Measurements from ENCODE around the gene PIK3C3. TPM values are rescaled to one million over a fixed set of nuclear protein-coding genes. Genes with fewer than 3 reads are reported as not detected.

PIK3C3 gene
- total RNA-seq, 2 donors from 2014 or later: 51.2 to 72.1 TPM

DNA sequence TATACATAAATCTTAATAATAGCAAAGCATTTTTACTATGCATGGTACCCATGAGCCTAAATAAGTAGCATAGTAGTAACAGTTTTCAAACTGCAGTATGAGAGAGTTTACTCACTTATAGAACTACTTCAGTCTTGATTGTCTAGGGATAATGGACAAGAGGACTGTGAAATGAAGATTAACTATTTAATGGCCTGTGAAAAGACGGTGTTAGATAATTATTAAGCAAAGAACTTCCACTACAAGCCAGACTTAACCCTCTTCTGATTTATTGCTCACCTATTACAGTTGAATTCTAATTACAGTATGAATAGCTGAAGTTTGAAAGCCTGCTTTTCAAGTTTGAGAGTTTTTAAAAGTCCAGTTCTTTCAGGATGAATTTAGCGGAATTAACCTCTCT lies 18.9 kb downstream of the PIK3C3 start:
- H3K4me3 ChIP-seq: no peak overlapping the region
- H3K27ac ChIP-seq: no peak overlapping the region
- no peak for DNase-seq (ENCODE audit: low spot score)
- H3K9me3 ChIP-seq: no peaks in the 10 kb centered on the region
- no peak for ATAC-seq (ENCODE audit: insufficient number of reproducible peaks, low FRiP score, low read depth)
- peaks cover 20% of the 10 kb centered on the region for H3K36me3 ChIP-seq
- TF ChIP-seq, protein P1, sequence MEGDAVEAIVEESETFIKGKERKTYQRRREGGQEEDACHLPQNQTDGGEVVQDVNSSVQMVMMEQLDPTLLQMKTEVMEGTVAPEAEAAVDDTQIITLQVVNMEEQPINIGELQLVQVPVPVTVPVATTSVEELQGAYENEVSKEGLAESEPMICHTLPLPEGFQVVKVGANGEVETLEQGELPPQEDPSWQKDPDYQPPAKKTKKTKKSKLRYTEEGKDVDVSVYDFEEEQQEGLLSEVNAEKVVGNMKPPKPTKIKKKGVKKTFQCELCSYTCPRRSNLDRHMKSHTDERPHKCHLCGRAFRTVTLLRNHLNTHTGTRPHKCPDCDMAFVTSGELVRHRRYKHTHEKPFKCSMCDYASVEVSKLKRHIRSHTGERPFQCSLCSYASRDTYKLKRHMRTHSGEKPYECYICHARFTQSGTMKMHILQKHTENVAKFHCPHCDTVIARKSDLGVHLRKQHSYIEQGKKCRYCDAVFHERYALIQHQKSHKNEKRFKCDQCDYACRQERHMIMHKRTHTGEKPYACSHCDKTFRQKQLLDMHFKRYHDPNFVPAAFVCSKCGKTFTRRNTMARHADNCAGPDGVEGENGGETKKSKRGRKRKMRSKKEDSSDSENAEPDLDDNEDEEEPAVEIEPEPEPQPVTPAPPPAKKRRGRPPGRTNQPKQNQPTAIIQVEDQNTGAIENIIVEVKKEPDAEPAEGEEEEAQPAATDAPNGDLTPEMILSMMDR (IDR thresholded peaks at IDR 0.05): no peak
- H3K27me3 ChIP-seq (replicated peaks; ENCODE audit: insufficient read depth): no peaks in the 10 kb centered on the region
- peaks cover 0 to 4% of the 10 kb centered on the region in 2 donors for H3K4me1 ChIP-seq (ENCODE audit: control insufficient read depth in 1 of 2, low read depth in 2 of 2)

DNA sequence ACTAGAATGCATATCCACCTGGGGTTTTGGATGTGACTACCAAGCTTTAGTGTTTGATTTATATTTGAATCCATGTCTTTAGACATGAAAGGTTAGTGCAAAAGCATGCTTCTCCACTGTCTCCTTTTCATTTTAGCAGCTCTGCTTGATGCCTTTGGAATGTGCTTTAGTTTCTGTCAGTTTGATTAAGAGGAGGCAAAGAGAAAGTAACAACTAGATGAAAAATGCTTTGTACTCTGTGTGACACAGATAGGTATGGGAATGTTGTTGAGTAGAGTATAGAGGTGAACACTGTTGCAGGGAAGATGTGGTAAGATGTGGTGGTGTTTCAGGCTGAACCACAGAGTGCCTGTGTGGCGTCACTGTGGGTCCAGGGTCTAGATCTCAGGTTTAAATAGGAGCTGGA lies 19.8 kb downstream of the PIK3C3 start:
- no peak for DNase-seq (ENCODE audit: low spot score)
- H3K27me3 ChIP-seq (replicated peaks; ENCODE audit: insufficient read depth): no peaks in the 10 kb centered on the region
- no peak overlapping the region for H3K27ac ChIP-seq
- H3K9me3 ChIP-seq: no peaks in the 10 kb centered on the region
- H3K4me3 ChIP-seq: no peak overlapping the region
- H3K4me1 ChIP-seq (ENCODE audit: control insufficient read depth in 1 of 2, low read depth in 2 of 2): no peaks in the 10 kb centered on the region
- TF ChIP-seq, protein P1 (IDR thresholded peaks at IDR 0.05): no peak
- no peak for ATAC-seq (ENCODE audit: insufficient number of reproducible peaks, low FRiP score, low read depth)
- peaks cover 20% of the 10 kb centered on the region for H3K36me3 ChIP-seq

DNA sequence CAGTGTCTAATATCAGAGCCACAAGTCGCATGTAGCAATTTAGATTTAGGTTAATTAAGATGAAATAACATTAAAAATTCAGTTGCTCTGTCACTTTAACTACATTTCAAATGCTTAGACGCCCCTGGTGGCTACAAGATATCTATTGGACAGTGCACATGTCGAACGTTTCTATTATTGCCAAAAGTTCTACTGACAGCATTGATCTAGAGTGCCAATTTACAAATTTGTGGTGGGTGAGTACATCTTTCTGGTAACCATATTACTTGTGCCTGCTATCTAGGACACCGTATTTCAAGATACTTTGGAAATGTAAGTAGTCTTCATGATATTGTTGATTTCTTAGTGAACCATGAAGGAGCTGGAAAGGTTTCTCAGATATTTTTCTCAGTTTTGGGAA lies 20.2 kb downstream of the PIK3C3 start:
- no peaks in the 10 kb centered on the region for H3K27me3 ChIP-seq (replicated peaks; ENCODE audit: insufficient read depth)
- H3K4me3 ChIP-seq: no peak overlapping the region
- TF ChIP-seq, protein P1 (IDR thresholded peaks at IDR 0.05): no peak
- no peaks in the 10 kb centered on the region for H3K9me3 ChIP-seq
- peaks cover 15% of the 10 kb centered on the region for H3K36me3 ChIP-seq
- no peak for ATAC-seq (ENCODE audit: insufficient number of reproducible peaks, low FRiP score, low read depth)
- DNase-seq (ENCODE audit: low spot score): no peak
- H3K4me1 ChIP-seq (ENCODE audit: control insufficient read depth in 1 of 2, low read depth in 2 of 2): no peaks in the 10 kb centered on the region
- H3K27ac ChIP-seq: no peak overlapping the region

DNA sequence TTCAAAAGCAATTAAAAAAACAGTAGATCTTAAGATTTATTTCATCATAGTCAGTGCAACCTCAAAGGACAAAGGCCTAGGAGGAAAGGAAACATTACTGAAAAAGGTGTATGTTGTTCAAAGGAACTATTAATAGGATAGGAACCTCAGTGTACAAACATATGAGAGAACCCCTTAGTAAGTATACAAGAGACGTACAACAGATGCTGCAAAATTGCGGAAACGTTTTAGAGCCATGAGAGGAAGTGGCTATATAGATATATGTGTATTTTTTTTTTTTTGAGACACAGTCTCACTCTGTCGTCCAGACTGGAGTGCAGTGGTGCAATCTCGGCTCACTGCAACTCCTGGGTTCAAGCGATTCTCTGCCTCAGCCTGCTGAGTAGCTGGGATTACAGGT lies 22.2 kb downstream of the PIK3C3 start:
- DNase-seq (ENCODE audit: low spot score): no peak
- H3K27me3 ChIP-seq (replicated peaks; ENCODE audit: insufficient read depth): no peaks in the 10 kb centered on the region
- H3K27ac ChIP-seq: no peak overlapping the region
- H3K4me3 ChIP-seq: no peak overlapping the region
- H3K36me3 ChIP-seq: peaks cover 7% of the 10 kb centered on the region
- TF ChIP-seq, protein P1 (IDR thresholded peaks at IDR 0.05): no peak
- no peaks in the 10 kb centered on the region for H3K4me1 ChIP-seq (ENCODE audit: control insufficient read depth in 1 of 2, low read depth in 2 of 2)
- no peaks in the 10 kb centered on the region for H3K9me3 ChIP-seq
- ATAC-seq (ENCODE audit: insufficient number of reproducible peaks, low FRiP score, low read depth): no peak

DNA sequence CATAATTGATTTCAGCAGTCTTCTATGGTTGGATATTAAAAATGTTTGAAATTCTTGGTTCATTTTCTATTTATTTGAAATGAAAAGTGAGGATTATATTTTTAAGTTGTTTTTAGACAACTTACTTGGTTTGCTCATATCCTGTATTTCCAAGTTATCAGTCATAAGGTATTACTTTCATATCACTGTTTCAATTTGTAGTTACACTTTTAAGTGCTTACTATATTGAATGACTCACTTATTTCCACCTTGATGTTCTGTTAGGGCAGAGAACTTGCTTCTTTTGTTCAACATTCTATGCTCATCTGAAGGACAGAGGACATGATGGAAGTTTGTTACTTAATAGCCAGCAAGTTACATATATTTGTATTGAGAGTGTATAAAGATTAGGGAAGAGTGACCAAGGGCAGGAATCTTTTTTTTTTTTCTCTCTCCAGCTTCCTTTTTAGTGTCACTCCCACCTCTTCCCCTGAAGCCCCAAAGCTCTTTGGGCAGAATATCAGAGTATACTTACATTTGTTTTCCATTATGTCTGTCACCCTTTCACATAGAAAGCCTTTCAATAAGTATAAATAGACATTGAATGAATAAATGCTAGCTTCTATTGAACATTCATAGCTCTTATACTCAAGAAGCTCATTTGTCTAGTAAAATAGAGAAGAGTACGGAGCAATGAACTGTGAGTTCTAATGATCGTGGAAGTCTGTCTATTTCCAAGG lies 28.1 kb downstream of the PIK3C3 start:
- Histone ChIP-seq H3K36me3 (peaks cover 3% of the 10 kb centered on the region), H3K9me3 (no peaks in the 10 kb centered on the region), H3K4me1 (ENCODE audit: control insufficient read depth in 1 of 2, low read depth in 2 of 2) (no peaks in the 10 kb centered on the region), H3K4me3 (no peak overlapping the region), H3K27me3 (replicated peaks; ENCODE audit: insufficient read depth) (no peaks in the 10 kb centered on the region), H3K27ac (no peak overlapping the region)
- DNase-seq (ENCODE audit: low spot score): no peak
- TF ChIP-seq, protein P1 (IDR thresholded peaks at IDR 0.05): no peak
- ATAC-seq (ENCODE audit: insufficient number of reproducible peaks, low FRiP score, low read depth): no peak
